Activated CD4-positive, alpha-beta T cell treated with anti-CD3 and anti-CD28 coated beads for 4 hours (primary cell): ENCODE results near the gene INSYN2B.

Source experiments
- DNase-seq, 2 donors: peaks; one replicate each; pipeline ENCODE4 v3.0.0-alpha.2; 2020

Gene INSYN2B

DNA sequence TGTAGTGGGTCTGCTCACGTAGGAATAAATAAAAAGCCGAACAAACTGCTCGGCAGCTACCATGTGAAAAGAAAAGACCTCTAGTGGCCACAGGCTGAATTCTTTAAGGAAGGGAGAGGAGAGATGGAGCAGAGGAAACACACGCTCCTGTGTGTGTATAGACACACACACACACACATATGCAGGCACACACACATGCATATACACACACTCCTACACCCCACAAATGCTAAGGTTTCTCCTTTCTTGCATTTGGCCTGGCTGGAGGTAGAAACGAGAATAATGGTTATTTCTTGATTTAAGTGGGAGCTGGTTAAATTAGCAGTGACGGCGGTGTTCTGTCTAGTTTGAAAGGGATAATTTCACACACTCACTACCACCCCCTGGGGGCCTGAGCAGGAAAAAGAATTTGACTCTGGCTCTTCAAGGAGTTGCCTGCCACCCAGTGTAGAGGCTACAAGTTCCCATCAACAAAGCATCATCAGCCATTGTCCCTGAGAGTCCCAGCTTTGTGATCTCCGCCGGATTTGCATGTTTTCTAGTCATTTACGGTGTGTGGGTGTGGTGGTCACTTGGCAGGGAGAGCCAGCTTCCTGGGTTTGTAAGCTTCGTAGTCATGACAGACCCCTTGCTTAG, at the start of gene INSYN2B:
INSYN2B (minus strand) TSS at position 78 of the 636 bp plus-strand sequence. CDS start 96,597 bp downstream, outside the sequence.
- no peak for DNase-seq

DNA sequence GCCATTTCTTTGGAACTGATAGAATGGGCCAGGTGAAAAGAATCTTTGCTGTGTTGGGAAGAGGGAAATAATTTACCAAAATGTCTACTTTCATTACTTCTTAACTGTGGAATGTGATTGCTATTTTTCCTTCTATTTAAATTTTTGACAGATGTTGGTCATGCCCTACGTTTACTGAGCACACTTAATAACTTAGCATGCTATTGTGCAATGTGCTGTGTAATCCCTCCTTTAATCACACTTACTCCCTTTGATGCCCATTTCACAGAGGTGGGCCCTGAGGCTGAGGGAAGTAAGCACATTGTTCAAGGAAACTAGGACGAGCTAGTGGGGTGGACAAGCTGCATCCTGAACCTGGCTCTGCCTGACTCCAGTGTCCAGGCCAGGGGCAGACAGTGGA, 47.8 kb upstream of the INSYN2B start:
- DNase-seq: no peak

DNA sequence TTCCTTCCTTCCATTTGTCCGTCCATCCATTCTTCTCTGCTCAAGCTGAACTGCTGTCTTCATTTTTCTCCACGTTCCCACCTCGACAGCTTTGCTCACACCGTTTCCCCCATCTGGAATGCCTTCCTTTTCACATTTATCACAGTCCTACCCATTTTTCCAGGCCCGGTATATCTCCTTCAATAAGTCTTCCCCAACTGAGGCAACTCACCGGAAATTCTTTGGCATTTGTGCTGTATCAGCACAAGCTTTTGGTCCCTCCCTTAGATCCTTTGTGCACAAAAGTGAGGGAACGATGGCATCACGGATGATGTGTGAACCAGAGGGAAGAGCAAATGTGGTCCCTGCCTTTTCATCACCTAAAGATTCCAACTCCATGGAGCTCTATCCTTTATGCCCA, 45.6 kb upstream of the INSYN2B start:
- no peak for DNase-seq

DNA sequence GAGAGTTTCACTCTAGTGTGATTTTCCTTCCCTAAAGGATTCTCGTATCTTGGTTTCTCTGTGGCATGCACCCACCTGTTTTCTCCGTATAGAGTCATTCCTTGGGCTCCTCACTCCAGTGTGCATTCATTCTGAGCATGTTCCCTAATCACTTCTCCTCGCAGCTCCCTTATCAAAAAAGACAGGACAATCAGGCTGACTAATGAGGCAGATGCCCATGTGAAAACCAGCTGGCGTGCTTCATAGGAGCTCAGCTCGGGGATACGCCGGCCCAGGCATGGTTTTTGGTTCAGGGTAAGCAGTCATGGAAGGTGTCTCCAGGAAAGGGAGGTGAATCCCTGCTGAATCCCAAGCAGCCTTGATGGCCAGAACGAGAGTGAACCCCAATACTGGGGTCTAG, 41.2 kb upstream of the INSYN2B start:
- no peak for DNase-seq

DNA sequence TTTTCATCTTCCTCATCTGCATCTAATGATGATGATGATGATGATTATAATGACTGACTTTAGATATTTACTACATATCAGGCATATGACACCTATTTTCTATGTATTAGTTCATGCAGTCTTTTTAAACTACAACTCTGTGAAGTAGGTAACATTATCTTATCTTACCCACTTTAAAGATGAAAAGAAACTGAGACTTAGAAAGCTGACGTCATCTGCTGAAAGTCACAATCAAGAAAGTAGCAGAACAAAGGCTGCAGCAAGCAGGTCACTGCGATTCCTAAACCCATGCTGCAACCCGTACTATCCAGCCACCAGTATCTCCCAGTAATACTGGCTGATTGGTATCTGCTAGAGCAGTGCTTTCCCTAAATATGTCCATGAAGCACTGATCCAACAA, 40.1 kb upstream of the INSYN2B start:
- DNase-seq: no peak

DNA sequence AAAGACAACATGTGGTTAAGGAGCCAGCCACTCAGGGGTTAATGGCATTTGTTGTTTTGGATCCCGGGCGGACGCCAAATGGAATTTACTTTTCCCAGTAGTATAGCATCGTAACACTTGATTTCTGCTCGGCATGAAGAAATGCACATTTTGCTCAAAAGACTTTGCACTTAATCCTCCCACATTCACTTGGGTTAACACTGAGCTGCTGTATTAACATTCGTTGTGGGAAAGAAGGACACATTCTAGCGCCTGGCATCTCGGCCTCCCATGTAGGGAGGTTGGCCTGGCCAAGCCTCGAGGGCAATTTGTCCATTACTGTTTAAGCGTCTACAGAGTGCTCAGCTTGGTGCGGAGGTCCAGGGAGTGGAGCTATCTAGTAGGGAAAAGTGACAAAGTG, 32.3 kb upstream of the INSYN2B start:
- DNase-seq: no peak

DNA sequence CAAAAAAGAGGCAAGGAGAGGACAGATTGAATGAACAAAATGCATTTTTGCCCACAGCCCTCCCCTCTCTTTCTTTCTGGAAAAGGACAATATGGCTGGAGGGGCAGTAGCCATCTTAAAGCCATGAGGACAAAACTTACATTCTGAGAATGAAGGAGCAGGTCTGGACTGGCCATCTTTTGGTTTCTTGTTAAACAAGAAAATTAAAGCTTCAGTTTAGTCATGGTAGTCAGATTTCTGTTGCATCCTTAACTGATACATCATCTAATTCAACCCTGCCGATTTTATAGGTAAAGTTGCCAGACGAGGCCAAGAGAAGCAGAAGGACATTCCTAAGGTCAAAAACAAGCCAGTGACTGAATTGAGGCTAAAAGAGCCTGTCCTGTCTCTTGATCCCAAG, 31.5 kb upstream of the INSYN2B start:
- DNase-seq: no peak

DNA sequence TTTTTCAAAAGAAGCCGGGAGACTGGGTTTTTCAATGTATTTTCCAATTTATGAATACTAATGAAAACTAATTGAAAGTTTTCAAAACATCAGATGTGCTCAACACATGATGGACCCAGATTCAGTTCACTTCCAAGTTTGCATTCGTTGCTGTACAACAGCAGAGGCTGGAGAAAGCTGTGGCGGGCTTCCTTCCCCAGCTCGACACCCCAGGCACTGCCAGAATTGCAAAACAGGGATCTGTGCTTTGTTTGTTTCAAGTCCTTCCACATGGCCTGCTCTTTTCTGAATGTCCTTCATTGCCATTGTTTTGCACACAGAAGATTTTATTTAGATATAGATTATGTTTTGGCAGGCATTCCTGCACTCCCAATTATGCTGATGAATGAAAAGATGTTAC, 30.3 kb upstream of the INSYN2B start:
- no peak for DNase-seq

DNA sequence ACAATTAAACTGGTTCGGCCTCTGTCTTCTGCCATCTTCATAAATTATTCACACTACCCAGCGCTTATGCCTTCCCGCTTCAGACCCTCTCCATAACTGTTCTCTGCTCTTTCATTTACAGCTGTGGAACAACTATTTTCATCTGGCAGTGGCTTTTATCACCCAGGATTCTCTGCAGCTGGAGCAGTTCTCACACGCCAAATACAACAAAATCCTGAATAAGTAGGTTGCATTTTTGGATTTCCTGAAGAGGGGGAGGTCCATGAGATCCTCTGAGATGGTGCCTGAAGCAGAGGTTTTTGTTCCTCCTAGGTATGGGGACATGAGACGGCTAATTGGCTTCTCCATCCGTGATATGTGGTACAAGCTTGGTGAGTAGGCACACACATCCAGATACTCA, 28.1 kb upstream of the INSYN2B start:
- no peak for DNase-seq

DNA sequence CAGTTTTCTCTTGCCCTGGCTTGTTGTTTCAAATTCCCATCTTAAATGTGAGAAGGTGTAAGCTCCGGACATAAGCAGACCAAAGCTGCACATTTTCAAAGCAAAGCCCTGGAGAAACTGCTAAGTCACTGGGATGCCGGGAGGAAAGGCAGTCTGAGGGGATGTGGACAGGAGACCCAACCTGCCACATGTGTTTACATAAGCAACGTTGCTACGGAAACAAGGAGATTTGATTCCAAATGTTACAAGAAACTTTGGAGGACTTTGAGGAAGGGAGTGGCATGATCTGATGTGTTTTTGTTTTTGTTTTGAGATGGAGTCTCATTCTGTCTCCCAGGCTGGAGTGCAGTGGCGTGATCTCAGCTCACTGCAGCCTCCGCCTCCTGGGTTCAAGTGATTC, 25.7 kb upstream of the INSYN2B start:
- DNase-seq: no peak

DNA sequence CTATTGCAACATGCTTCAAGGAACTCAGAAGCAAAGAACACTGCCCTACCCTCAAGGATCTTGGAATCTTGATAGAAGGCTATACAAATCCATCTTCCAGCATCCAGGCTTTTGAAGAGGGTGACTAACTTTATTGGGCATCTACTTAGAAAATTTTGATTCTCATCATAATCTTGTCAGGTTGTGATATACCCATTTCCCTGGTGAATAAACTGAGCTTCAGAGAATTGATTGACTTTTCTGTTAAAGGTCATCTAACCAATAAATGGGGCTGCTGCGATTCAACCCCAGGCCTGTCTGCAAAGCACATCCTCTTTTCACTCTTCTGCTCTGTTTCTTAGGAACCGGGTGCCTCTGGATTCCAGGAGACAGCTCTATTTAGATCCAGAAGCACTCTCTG, 19.9 kb upstream of the INSYN2B start:
- DNase-seq: no peak

DNA sequence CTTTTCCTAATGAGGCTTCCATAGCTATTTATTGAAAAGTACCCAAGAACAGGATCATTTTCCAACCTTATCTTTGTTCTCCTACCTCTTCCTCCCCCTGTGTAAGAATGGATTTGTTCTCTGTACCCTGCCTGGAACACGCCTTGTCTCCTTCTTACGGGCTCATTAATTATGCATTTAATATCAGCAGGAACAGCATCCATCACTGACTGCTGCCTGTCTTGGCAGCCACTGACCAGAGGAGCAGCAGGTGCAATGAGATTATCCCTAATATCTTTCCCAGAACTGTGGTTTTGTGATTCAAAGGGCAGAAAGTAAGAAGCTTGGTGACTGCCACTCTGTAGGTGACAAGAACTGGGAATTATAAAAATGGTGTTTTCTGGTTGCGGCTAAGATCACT, 19.3 kb upstream of the INSYN2B start:
- no peak for DNase-seq

DNA sequence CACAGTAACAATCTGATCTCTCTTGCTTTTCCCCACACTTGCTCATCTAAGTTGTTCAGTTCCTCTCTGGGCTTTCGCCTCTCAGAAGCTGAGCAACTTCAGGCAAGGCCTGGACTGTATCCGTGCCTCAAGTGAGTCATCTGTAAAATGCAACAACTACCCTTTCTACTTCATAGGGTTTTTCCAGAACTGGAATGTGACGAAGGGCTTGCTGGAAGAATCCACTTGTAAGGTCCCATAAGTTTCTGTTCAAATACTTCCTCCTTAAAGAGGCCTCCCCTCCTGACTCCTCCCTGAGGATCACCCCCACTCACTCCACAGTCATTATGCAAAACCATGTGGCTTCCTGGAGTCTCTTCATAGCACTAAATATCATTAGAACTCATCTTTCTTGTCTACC, 17.5 kb upstream of the INSYN2B start:
- DNase-seq: no peak

DNA sequence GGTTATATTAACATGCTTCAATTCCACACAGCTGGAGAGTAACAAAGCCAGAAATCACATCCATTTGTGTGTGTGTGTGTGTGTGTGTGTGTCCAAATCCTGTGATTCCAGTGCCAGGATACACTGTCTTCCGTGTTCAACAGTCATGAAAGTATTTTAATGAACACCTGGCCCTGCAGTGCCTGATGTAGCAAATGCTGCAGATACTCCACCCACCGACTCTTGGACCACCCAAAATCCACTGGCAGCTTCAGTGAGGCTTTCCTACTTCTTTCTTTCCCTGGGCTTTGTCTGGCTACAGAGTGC, 13.1 kb upstream of the INSYN2B start:
- no peak for DNase-seq

DNA sequence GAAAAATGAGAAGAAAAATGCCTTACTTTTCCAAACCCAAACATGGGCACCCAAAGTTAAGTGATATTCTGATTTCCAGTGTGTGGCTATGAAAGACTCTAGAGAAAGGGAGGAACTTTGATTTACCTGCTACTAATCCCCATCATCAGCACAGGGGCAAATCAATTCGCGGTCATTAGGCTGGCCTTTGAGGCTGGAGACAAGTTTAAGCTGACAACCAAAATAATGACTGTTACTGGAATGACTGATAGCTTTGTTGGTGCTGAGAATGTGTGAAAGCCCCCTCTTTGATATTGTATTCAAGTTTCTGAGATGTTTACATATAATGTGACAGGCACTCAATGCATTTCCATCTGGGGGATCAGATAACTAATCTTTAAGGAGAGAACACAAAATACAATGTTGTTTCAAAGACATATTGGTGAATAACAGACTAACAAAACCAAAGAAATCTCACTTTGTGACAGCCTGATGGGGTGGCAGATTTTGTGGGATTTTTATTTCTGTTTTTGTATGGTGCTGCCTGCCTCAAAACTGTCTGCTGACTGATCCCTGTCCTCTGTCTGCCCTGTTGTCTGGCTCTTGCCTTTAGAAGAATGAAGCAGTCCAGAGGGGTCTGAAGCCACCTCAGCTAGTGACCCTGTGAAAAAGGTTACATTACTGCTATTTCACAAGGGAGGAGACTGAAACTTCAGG, 12.6 kb upstream of the INSYN2B start:
- no peak for DNase-seq

DNA sequence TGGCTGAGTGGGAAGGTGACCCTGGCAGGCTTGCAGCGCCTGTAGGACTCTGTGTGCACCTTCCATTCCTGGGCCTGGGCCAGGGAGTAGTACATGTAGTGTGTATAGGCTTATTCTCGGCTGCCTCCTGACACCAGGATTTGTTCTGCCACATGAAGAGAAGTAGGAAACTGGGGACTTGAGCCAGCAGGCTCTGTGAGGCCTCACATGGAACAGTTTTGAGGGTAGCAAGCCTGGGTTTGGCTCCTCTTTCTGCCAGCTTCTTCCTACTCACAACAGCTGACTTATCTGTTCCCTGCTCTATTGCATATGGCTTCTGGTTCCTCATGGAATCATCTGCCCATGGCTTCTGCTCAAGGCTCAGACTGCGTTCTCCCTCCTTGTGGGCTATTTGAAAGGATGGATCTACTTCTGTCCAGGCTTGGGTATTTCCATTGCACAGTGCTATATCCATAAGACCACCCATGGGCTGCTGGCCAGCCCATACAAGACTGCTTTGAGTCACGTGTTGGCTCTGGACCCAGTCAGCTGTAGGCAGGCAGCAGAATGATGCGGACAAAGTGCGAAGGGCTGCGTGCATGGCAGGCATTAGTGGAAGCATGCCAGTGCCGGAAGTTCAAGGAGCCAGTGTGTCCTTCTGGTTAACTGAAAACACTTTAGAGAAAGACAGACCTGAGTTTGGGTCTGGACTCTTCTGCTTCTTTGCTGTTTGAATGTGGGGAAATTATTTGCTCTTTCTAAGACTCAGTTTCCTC, 11.0 kb upstream of the INSYN2B start:
- no peak for DNase-seq

DNA sequence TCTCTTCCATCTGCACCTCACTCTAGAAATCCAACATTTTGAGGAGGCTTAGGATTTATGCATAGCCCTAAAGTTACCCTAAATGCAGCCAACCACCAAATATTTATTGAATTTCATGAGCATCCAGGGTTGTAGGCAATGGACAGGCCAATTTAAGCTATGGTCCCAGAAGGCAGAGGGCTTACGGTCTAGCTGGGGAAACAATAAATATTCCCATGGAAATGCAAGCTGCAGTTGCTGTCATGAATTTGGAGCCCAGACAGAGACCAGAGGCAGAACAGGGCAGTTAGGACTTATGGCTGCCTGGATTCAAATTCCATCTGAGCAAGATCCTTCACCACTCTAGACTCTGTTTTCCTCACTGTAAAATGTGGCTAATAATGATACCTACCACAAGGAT, 9.1 kb upstream of the INSYN2B start:
- DNase-seq: no peak

DNA sequence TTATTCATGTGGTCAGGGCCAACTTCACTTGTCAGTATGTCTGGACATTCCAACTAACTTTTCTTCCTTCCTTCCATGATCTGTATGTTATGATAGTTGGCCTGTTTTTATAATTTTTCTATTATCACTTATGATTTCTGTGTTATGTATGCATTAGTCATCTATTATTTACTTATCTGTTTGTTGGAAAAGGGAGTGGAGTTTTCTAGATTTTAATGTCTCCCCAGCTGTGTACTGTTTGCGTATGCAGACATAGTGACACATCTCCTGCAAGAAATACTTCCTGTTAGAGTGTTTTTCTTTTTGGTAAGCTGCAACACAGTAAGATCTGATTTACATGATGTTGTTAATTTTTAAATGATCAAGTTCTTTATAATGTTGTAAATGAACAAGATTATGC, 8.7 kb upstream of the INSYN2B start:
- DNase-seq: no peak

DNA sequence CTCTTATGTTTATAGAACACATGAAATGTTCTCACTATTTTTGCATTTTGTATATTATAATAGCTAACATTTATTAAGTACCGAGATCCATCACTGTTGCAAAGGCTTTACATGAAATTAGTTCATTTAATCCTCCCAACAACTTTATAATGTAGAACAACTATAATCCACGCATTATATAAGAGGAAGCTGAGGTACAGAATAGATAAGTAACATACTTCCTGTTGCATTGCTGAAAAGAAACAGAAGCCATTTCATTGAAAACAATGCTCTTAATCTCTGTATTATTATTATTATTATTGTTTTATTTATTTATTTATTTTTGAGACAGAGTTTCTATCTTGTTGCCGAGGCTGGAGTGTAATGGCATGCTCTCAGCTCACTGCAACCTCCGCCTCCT, 7.9 kb upstream of the INSYN2B start:
- no peak for DNase-seq

DNA sequence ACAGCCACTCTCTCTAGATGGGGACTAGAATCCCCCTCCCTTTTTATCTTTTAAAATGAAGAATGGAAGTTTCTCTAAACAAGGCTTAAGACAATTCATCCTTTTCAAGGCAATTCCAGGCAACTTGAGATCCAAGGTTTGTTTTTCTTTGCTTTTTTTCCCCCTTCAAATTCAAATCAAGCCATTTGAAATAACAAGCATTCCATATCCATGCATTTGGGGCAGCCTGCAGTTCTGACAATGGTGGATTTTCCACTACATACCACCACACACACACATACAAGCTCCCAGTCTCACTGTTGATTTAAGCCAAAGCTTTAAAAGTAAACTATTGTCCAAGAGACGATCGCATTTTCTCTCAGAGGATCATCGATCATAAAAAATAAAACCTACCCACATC, 424 bp downstream of the INSYN2B start:
- no peak for DNase-seq

DNA sequence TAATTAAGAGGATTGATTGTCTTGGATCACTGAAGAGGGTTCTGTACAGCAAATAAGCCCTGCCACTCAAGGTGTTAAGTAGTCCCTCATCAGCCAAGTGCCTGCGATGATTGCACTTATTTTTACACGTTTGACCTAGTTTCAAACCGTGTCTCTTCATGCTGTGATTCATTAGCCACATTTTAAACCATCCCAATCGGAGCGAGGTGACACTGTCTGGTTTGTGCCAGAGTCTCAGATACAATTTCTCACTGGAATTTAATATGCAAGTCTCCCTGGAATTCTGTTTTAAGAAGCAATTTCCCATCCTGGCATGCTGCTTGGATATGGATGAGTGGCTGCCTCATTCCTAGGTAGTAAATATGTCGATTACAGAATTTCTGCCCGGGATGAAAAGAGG, 1.6 kb downstream of the INSYN2B start:
- no peak for DNase-seq

DNA sequence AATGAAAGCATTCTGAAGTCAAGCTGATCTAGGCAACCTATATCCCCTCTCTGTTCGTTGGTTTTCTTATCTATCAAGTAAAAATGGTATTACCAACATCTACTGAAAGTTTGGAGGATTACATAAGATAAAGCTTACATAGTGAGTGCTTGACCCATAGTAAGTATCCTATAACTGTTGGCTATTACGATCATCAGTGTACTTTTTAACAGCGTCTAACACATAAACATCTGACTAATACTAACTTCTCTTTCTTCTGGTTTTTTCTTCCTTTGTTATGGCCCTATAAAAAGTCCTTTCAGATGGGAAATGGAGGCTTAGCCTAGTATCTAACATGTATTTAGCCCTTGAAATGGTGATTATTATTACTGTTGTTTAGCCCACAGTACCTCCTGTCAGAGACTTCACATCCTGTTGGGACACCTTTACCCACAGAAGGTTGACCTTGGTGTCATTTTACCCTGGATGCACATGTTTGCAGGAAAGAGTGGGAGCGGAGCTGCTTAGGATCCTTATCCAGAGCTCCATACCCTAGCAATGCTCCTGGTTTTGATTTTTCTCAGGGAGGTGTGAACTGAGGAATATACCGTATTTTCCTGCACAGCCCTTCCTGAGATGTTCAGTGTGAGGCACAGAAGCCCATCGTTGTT, 6.0 kb downstream of the INSYN2B start:
- DNase-seq: no peak

DNA sequence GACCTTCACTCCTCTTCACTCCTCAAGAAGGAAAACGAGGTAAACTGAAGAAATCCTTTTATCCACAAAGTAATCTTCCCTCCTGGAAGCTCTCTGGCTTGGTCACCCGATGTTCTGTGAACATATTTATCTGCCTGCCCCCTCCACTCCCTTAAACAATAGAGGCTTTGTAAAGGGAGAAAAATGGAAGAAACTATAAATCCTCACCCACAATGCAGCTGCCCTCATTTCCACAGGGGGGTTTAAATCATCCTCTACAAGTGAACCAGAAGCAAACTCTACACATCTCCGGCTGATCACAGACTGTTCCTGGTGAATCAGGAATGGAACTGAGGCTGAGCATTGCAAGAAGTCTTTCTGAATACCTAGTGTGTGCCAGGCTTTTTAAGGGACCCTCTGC, 7.2 kb downstream of the INSYN2B start:
- no peak for DNase-seq

DNA sequence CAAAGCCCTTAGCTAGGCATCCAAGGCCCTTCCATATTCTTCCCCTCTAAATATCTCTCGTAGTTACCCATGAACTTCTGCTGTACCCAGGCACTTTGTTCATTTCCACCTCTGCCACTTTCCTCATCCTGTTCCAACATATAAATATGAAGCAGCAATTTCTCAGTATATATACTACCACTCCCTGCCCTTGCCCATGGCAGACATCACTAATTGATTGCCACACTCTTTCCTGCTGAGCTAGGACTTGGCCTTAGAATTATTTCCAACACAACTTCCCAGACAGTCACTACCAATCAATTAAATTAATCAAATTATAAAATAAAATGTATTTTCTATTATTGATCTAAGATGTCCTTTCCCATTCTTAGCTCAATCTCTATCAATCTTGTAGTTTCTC, 8.5 kb downstream of the INSYN2B start:
- DNase-seq: no peak
